ENCODE measurements around the gene PCSK9. TPM values are rescaled to one million over a fixed set of nuclear protein-coding genes. Genes with fewer than 3 reads are reported as not detected.

PCSK9 gene
- total RNA-seq, 2 donors from 2014 or later, result 48.9 to 61.2 TPM

GRCh38 chr1:55067022-55067778, 27.9 kb downstream of the PCSK9 start:
- intact Hi-C loops (cut with DNase I), result no loop called here
- Histone ChIP-seq H3K9me3 (no peaks in the 10 kb centered on the region), H3K27me3 (no peaks in the 10 kb centered on the region), H3K4me3 (no peak overlapping the region), H3K36me3 (peaks cover 3% of the 10 kb centered on the region), H3K27ac (no peak overlapping the region), H3K4me1 (no peaks in the 10 kb centered on the region), H3K9ac (ENCODE audit: low read depth in 2 of 2, low read length in 2 of 2) (no peak overlapping the region)
- TF ChIP-seq CTCF (IDR thresholded peaks at IDR 0.05), result no peak
- DNase-seq, result no peak

GRCh38 chr1:55067914-55068313, 28.6 kb downstream of the PCSK9 start:
- no peak for DNase-seq
- no peak overlapping the region for H3K9ac ChIP-seq (ENCODE audit: low read depth in 2 of 2, low read length in 2 of 2)
- H3K9me3 ChIP-seq, result no peaks in the 10 kb centered on the region
- no peaks in the 10 kb centered on the region for H3K27me3 ChIP-seq
- peaks cover 8% of the 10 kb centered on the region for H3K36me3 ChIP-seq
- no peak for TF ChIP-seq CTCF (IDR thresholded peaks at IDR 0.05)
- H3K27ac ChIP-seq, result no peak overlapping the region
- intact Hi-C loops (cut with DNase I), result no loop called here
- no peak overlapping the region for H3K4me3 ChIP-seq
- H3K4me1 ChIP-seq, result no peaks in the 10 kb centered on the region

GRCh38 chr1:55068638-55069037, 29.3 kb downstream of the PCSK9 start:
- Histone ChIP-seq H3K4me1 (no peaks in the 10 kb centered on the region), H3K36me3 (peaks cover 14% of the 10 kb centered on the region), H3K9me3 (no peaks in the 10 kb centered on the region), H3K4me3 (no peak overlapping the region), H3K27me3 (no peaks in the 10 kb centered on the region), H3K27ac (no peak overlapping the region), H3K9ac (ENCODE audit: low read depth in 2 of 2, low read length in 2 of 2) (no peak overlapping the region)
- intact Hi-C loops (cut with DNase I), result no loop called here
- DNase-seq, result no peak
- TF ChIP-seq CTCF (IDR thresholded peaks at IDR 0.05), result no peak

- no peak overlapping the region for H3K9ac ChIP-seq (ENCODE audit: low read depth in 2 of 2, low read length in 2 of 2)
- no peaks in the 10 kb centered on the region for H3K9me3 ChIP-seq
- intact Hi-C loops (cut with DNase I), result no loop called here
- DNase-seq, result no peak
- H3K27ac ChIP-seq, result no peak overlapping the region
- H3K4me3 ChIP-seq, result no peak overlapping the region
- no peak for TF ChIP-seq CTCF (IDR thresholded peaks at IDR 0.05)
- H3K36me3 ChIP-seq, result peaks cover 15% of the 10 kb centered on the region
- no peaks in the 10 kb centered on the region for H3K4me1 ChIP-seq
- no peaks in the 10 kb centered on the region for H3K27me3 ChIP-seq
Observed at GRCh38 chr1:55069280-55069679, 29.9 kb downstream of the PCSK9 start.

GRCh38 chr1:55070293-55071164, 31.2 kb downstream of the PCSK9 start:
- no peak overlapping the region for H3K9ac ChIP-seq (ENCODE audit: low read depth in 2 of 2, low read length in 2 of 2)
- intact Hi-C loops (cut with DNase I), result no loop called here
- H3K36me3 ChIP-seq, result peaks cover 15% of the 10 kb centered on the region
- no peaks in the 10 kb centered on the region for H3K4me1 ChIP-seq
- no peak overlapping the region for H3K27ac ChIP-seq
- TF ChIP-seq CTCF (IDR thresholded peaks at IDR 0.05), result no peak
- H3K27me3 ChIP-seq, result no peaks in the 10 kb centered on the region
- H3K9me3 ChIP-seq, result no peaks in the 10 kb centered on the region
- no peak overlapping the region for H3K4me3 ChIP-seq
- no peak for DNase-seq

Data from colonic mucosa (tissue), 4 donors.